AG08396 (cell line): Measurements from ENCODE around the gene JAG2.

Experiments
- DNase-seq: peaks from one replicate; pipeline ENCODE4 v3.0.0; 2012; ENCODE audit warnings: low spot score, mixed read lengths

Gene JAG2

DNA sequence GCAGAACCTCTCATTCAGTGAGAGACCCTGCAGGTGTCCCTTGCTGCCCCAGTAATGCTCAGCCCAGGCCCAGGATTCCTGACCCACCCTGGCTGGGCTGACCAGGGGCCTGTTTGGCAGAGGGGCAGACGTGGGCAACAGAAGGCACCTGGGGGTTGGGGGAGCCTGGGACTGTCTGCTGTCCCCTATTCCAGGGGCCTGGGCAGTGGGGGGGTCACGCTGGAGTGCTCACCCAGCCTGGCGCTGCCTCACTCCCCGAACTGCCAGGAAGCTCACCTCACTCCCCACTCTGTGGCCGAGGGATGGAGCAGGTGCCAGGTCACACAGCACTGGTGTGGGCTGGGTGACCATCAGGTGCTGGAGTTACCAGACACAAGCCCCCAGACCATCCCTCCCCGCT is 35.1 kb upstream of the JAG2 start:
- no peak for DNase-seq

- peak; percentile 92 for DNase-seq
Observed at GRCh38 chr14:105203057-105203531, 34.5 kb upstream of the JAG2 start.

GRCh38 chr14:105201925-105202513 is 33.4 kb upstream of the JAG2 start:
- no peak for DNase-seq

DNA sequence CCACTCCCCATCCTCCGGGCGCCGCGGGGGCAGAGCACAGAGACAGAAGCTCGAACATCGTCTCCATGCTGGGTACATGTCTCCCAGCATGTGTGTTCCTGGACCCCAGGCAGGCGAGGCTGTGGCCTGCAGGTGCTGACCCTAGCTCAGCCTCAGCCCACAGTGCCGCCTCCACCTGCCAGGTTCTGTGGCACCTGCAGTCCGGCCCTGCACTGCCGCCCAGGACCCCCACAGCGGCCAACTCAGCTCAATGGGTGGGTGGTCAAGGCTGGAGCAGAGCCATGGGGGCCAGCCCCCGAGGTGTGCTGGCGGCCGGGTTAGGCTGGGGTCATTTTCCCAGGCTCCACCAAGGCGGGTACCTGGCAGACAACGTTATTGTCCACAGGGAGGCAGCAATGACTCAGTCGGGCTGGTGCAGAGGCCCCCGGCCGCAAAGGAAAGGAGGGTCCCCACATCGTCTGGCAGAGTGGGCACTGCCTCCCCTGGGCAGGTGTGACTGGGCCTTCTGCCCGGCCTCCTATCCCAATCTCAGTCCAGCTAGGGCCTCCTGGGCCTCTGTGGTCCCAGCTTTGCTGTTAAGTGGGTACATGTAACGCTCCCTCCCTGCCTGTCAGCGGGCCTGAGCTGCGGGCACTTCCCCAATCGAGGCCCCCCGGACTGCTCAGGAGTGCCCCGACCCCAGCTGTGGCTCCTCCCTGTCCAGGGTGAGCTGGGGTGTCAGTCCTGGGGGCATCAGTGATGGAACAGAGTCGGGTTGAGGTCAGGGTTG is 32.8 kb upstream of the JAG2 start:
- no peak for DNase-seq

DNA sequence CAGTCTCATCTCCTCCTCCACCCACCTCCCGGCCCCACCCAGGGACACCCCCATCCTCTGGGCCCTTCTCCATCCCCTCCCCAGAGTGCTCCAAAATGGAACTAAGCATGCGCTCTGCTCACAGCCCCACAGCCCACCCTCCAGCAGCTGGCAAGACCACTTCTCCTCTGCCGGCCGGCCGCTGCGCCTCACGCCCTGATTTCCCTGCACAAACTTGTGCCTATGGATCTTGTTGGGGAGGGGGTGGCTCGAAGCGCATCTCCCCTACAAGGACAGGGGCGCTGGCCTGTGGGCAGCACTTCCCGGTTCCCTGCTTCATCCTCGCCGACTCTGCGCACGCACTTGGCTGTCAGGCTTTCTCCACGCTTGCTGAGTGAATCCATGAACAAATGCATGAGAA is 32.1 kb upstream of the JAG2 start:
- no peak for DNase-seq

GRCh38 chr14:105200074-105200473 is 31.5 kb upstream of the JAG2 start:
- DNase-seq = no peak

DNA sequence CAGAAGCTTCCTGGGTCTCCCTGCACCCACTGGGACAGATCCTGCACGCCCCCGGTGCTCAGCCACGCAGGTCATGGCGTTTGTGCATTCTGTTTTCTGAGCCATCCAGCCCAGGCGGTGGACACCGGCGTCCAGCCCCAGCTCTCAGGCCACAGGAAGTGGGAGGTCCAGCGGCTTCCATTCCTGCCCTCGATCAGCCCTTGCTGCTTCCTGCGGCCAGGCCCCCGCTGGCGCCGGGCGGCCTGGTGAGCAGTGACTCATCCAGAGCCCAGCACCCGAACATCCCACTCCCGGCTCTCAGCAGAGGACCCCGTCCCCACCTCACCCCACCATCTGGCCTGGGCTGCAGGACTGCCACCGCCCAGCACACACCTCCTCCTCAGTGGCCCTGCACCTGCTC is 30.5 kb upstream of the JAG2 start:
- DNase-seq = peak; percentile 62

DNA sequence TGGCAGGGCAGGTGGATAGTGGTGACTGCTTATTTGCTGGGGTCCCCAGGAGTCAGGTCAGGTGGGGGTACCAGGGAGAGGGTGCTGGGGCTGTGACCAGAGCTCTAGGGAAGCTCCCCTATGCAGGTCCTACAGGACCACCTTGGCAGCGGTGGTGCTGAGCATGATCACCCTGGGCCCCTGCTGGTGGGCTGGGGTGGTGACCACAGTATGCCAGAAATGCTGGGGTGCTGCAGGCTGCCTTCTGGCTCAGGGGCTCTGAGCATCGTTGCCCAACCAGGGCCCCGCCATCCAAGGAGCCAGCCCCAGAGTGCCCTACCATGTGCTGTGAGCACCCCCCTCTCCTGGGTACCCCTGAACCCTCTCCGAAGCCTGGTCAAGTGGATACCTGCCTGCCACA is 30.0 kb upstream of the JAG2 start:
- no peak for DNase-seq

DNA sequence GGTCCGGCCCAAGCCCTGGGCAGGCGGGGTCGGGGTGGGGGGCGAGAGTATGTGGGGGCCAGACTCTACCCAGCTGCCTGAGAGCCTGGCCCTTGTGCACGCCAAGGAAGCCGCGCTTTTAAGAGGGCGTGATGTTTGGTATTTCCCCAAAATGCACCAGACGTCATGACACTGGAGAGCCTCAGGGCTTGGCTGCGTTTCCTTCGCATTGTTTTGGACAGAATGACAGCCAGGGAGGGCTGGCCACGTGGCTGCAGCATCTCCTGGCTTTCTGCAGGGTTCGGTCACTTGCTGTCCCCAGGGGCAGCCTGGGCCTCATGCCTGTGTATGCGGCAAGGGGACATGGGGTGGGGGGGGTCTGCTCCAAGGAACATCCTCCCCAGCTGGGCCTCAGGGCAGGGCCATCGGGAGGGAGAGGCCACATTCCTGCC is 28.6 kb upstream of the JAG2 start:
- peak; percentile 74 for DNase-seq

DNA sequence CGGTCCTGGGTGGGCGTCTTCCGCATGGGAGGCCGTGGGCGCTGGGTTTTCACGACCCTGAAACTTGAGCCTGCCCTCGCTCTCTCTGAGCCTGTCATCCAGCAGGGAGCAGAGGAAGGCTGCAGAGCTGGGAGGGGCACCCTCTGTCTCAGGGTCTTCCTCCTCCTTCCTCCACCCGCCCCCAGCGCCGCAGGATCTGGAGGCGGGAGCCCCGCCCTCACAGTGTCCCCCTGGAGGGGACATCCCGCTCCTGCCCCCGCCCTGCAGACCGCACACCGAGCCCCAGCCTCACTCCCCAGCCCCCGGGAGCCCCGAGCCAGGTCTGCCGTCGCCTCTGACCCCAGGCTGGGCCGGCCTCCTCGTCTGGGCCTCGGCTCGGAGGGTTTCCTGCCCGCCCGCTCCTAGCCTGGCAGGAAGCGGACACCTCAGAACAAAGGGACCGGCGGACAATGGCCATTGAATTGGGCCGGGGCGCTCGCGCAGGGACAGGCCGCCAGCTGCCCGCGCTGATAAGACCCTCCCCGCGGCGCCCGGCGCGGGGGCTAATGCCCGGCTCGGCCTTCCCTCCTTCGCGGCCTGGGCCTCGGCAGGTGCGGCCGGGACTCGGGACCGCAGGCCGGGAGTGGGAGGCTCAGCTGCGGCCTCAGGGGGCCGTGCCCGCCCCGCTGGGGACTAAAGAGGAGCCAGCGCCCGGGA is 27.8 kb upstream of the JAG2 start:
- DNase-seq = no peak

DNA sequence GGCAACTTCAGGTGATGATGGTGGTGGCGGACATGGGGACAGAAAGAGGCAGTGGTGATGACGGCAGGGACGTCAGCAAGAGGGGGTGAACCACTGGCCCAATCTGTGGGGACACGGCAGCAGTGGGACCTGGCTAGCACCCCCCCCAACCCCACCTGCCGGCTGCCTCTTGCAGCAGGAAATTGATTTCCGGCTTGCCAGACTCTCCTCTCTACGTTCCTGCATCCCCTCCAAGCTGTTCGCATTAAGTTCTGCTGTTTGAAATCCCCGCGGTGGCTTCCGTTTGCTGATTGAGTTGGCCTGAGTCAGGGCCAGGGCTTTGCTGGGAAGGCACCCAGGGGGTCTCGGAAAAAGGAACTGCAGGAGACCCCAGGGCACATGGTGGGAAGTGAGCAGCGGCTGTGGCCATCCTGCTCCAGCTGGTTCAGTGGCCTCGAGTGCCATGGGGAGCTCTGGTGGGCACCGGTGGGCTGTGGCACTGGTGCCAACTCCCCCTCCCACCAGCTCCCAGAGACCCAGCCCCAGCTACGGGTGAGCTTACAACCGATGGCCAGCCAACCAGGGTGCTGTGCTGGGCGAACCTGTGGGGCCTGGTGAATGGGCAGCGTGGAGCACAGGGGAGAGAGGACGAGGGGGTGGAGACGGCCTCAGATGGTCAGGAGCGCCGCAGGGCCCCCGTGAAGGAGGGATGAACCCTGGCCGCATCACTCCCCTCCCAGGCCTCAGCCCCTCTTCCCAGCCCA is 27.1 kb upstream of the JAG2 start:
- DNase-seq = no peak

- no peak for DNase-seq
Observed at GRCh38 chr14:105195051-105195450, 26.5 kb upstream of the JAG2 start.

DNA sequence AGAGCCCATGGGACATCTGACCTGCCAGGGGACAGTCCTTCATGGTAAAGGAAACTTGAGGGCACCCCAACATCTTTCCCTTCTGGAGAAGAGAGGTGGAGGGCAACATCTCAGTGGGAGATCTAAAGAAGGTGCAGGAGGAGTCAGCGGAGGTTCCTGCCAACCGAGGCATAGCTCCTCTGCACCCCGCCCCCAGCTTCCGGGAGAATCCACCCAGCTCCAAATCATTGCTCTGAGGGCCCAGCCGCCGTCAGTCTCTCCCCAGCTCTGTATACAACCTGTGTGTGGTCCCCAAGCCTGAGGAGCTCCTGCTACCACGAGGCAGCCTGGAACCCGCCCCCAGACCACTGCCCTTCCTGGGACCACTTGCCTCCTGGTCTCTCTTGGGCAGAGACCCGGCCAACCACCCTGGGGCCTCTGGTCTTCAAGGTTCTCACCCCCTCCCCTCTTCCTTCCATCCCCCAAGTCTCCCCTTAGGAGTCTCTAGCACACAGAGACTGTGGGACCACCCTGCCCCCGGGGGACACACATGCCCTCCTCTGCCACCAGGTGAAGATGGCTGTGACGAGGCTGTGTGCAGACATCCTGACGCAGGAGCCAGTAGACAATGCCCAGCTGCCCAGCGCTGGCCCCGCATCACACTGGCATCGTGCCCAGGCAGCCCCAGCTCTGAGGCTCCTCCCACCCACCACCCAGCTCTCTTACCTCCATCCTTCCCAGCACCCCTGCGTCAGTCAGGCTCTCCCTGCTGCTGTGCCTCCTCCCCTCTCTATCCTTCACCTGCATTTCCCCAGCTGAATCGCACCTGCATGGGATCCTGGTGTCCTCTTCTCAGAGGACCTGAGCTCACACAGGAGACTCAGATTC is 25.6 kb upstream of the JAG2 start:
- no peak for DNase-seq

GRCh38 chr14:105192866-105193731 is 24.5 kb upstream of the JAG2 start:
- DNase-seq = peak; percentile 68

- DNase-seq = no peak
Observed at GRCh38 chr14:105187935-105188524, 19.5 kb upstream of the JAG2 start.

DNA sequence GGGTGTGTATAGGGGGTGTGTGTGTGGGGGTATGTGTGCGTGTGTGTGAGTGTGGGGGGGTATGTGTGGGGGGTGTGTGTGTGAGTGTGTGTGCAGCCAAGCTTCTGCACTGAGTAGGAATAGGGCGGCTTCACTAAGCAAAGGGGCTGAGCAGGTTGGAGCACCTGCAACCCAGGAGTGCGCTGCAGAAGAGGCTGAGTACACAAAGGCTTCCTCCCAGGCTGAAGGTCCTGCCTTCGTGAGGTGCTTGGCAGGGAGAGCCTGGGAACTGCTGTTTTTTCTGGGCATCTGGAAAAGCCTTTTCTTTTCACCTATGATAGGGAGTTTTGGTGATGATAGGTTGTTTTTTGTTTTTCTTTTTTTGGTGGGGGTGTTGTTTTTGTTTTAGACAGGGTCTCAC is 18.5 kb upstream of the JAG2 start:
- DNase-seq = no peak

- no peak for DNase-seq
Observed at GRCh38 chr14:105185973-105186372, 17.4 kb upstream of the JAG2 start.

GRCh38 chr14:105185001-105185400 is 16.4 kb upstream of the JAG2 start:
- DNase-seq = no peak

DNA sequence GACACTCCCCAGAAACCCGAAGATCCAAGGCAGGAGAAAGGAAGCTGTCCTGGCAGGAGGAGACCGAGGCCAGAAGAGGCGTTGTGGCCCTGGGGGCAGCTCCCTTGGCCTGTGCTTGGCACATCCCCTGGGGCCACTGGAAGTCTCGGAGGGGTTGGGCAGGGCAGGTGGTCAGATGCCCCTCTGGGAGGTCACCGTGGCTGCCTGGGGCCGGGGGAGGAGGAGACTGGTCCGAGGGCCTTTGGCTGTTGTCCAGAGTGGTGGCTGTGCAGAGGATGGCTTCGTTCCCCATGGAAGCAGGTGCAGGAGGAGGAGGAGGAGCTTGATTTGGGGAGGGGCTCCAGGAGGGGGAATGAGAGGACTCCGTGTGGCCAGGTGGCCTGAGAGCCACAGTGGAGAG is 15.9 kb upstream of the JAG2 start:
- no peak for DNase-seq
